BE2C (cell line): Measurements from ENCODE around the gene ESYT3.

ENCODE experiments used
- DNase-seq: peaks from one replicate; pipeline ENCODE4 v3.0.0-alpha.2; 2020
- H3K27me3 ChIP-seq: fragments of 250-450 bp; sonication (Bioruptor Pico); 2 replicates; pipeline ENCODE4 v1.5.1; 2020; ENCODE audit warnings: mild to moderate bottlenecking
- H3K36me3 ChIP-seq: fragments of 250-450 bp; sonication (Bioruptor Pico); 2 replicates; pipeline ENCODE4 v1.5.1; 2020; ENCODE audit warnings: mild to moderate bottlenecking
- H3K4me1 ChIP-seq: fragments of 250-450 bp; sonication (Bioruptor Pico); 2 replicates; pipeline ENCODE4 v1.5.1; 2020
- H3K4me3 ChIP-seq: 2 replicates; pipeline ENCODE4 v1.5.1; 2011; ENCODE audit warnings: low read depth, low read length
- H3K9me3 ChIP-seq: fragments of 250-450 bp; sonication (Bioruptor Pico); 2 replicates; pipeline ENCODE4 v1.5.1; 2020
- CTCF ChIP-seq: IDR thresholded peaks from 2 replicates; pipeline ENCODE4 v1.5.1; 2012; ENCODE audit warnings: mild to moderate bottlenecking, low read depth, low read length

Gene ESYT3

GRCh38 chr3:138464491-138464860 lies 30.1 kb downstream of the ESYT3 start:
- no peak overlapping the region for H3K4me3 ChIP-seq
- no peak for DNase-seq

DNA sequence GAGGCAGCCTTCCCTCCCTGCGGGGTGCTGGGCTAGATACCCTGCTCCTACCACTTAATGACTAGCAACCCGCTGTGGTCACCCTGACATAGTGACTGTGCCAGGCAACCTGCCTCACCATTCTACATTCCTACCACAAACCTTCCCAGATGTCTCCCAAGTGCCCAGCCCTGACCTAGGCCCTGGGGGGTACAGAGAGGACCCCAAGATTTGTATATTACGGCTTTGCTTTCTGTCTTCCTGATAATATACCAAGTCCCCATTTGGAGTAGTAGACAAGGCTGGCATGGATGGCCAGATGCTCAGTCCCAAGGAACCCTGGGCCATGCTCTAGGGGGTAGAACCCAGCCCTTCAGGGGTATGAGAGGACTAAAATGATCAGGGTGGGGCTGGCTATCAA lies 31.0 kb downstream of the ESYT3 start:
- Histone ChIP-seq H3K4me1 (no peaks in the 10 kb centered on the region), H3K27me3 (no peaks in the 10 kb centered on the region), H3K4me3 (no peak overlapping the region), H3K9me3 (no peaks in the 10 kb centered on the region), H3K36me3 (no peaks in the 10 kb centered on the region)
- DNase-seq, result no peak
- TF ChIP-seq CTCF, result no peak

More at GRCh38 chr3:138464491-138464860, 30.1 kb downstream of the ESYT3 start:
- Histone ChIP-seq H3K9me3 (no peaks in the 10 kb centered on the region), H3K27me3 (no peaks in the 10 kb centered on the region), H3K36me3 (no peaks in the 10 kb centered on the region), H3K4me1 (no peaks in the 10 kb centered on the region)
- no peak for TF ChIP-seq CTCF

DNA sequence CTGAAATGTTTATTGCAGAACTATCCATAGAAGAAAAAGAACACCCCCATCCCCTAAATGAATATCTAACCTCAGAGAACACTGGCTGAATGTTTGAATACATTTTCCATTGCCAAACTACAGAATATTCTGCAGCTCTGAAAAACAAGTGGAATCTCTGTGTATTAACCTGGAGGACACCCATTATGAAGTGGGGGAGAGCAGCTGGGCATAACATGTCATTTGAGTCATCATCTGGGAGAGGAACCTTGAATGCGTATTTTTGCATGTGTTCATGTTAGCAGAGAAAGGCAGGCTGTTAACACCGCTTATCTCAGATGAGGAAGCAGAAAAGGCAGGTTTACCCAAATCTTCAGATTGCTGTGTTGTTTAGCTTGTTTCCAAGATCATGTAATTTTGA lies 31.5 kb downstream of the ESYT3 start:
- Histone ChIP-seq H3K4me3 (no peak overlapping the region), H3K4me1 (no peaks in the 10 kb centered on the region), H3K9me3 (no peaks in the 10 kb centered on the region), H3K27me3 (no peaks in the 10 kb centered on the region), H3K36me3 (no peaks in the 10 kb centered on the region)
- no peak for DNase-seq
- TF ChIP-seq CTCF, result no peak

DNA sequence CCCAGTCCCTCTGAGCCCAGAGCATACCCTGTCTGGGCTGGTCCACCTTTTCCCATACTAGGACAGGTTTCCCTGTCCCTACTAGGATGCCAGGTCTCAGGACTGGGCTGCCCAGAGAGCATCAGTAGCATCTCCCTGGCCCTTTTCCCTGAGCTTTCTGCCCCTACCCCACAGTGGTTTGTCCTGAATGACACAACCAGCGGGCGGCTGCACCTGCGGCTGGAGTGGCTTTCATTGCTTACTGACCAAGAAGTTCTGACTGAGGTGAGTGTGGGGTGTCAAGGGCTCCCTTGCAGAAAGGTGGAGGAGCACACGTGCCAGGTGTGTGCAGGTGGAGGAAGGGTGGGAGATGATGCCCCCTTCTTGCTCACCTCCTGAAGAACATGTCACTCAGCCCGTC lies 33.5 kb downstream of the ESYT3 start:
- no peak for TF ChIP-seq CTCF
- Histone ChIP-seq H3K27me3 (no peaks in the 10 kb centered on the region), H3K9me3 (no peaks in the 10 kb centered on the region), H3K4me3 (no peak overlapping the region), H3K36me3 (no peaks in the 10 kb centered on the region), H3K4me1 (no peaks in the 10 kb centered on the region)
- DNase-seq, result no peak

- TF ChIP-seq CTCF, result no peak
- Histone ChIP-seq H3K27me3 (no peaks in the 10 kb centered on the region), H3K9me3 (no peaks in the 10 kb centered on the region), H3K36me3 (no peaks in the 10 kb centered on the region), H3K4me3 (no peak overlapping the region), H3K4me1 (no peaks in the 10 kb centered on the region)
- no peak for DNase-seq
Measured at GRCh38 chr3:138468451-138468850, 34.0 kb downstream of the ESYT3 start.

- Histone ChIP-seq H3K4me3 (no peak overlapping the region), H3K9me3 (no peaks in the 10 kb centered on the region), H3K27me3 (no peaks in the 10 kb centered on the region), H3K4me1 (no peaks in the 10 kb centered on the region), H3K36me3 (no peaks in the 10 kb centered on the region)
- DNase-seq, result peak; percentile 27
- no peak for TF ChIP-seq CTCF
Measured at GRCh38 chr3:138468886-138469285, 34.5 kb downstream of the ESYT3 start.
